ENCODE measurements around the gene TCEAL3.

Gene TCEAL3

DNA sequence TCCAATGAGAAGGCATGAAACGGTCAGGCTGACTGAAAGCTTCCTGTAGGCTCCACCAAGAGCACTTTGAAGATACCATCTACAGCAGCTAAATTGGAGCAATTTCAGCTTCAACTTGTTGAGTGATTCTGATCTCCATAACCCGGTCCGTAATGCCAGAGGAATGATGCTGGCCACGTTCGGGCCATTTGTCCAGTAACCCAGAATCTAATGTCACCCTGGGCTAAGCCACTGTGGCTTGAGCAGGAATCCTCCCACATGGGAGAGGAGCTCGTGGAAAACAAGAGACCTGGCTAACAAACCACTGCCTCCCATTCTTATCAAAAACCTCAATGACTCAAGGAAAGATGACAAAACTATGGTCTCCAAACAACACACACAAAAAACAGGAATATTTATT lies 36.6 kb upstream of the TCEAL3 start:
- H3K36me3 ChIP-seq (ENCODE audit: control insufficient read depth, insufficient read depth, low read length) = no peaks in the 10 kb centered on the region
- no peak for DNase-seq (ENCODE audit: extremely low read depth, insufficient read length)
- no peak for TF ChIP-seq CTCF (IDR thresholded peaks at IDR 0.05; ENCODE audit: insufficient read depth, low read length, poor library complexity, severe bottlenecking)
- no peaks in the 10 kb centered on the region for H3K27me3 ChIP-seq (replicated peaks; ENCODE audit: control insufficient read depth, insufficient read depth, low read length)
- H3K4me3 ChIP-seq (replicated peaks; ENCODE audit: low read depth, low read length) = no peak overlapping the region

GRCh38 chrX:103571726-103572125 lies 36.0 kb upstream of the TCEAL3 start:
- Histone ChIP-seq H3K36me3 (ENCODE audit: control insufficient read depth, insufficient read depth, low read length) (no peaks in the 10 kb centered on the region), H3K27me3 (replicated peaks; ENCODE audit: control insufficient read depth, insufficient read depth, low read length) (no peaks in the 10 kb centered on the region), H3K4me3 (replicated peaks; ENCODE audit: low read depth, low read length) (no peak overlapping the region)
- no peak for TF ChIP-seq CTCF (IDR thresholded peaks at IDR 0.05; ENCODE audit: insufficient read depth, low read length, poor library complexity, severe bottlenecking)
- no peak for DNase-seq (ENCODE audit: extremely low read depth, insufficient read length)

DNA sequence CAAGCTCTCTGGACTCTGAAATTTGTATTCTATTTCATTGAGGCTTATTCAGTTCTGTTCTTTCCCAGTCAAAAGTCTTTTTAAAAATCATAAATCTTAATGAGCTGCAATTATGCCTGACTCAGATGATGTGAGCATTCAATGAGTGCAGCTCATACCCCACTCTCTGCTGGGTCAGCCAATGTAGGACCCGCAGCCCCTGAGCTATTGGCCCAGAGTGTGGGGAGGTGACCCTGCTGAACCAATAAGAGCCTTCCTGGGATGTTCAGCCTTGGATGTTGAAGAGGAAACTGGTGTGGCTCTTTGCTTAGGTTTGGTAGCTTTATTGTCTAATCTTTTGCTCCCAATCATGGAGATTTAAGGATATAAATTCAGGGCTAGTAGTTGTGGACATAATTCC lies 34.6 kb upstream of the TCEAL3 start:
- no peaks in the 10 kb centered on the region for H3K27me3 ChIP-seq (replicated peaks; ENCODE audit: control insufficient read depth, insufficient read depth, low read length)
- no peak overlapping the region for H3K4me3 ChIP-seq (replicated peaks; ENCODE audit: low read depth, low read length)
- H3K36me3 ChIP-seq (ENCODE audit: control insufficient read depth, insufficient read depth, low read length) = no peaks in the 10 kb centered on the region
- TF ChIP-seq CTCF (IDR thresholded peaks at IDR 0.05; ENCODE audit: insufficient read depth, low read length, poor library complexity, severe bottlenecking) = no peak
- no peak for DNase-seq (ENCODE audit: extremely low read depth, insufficient read length)

- DNase-seq (ENCODE audit: extremely low read depth, insufficient read length) = no peak
- H3K36me3 ChIP-seq (ENCODE audit: control insufficient read depth, insufficient read depth, low read length) = no peaks in the 10 kb centered on the region
- no peak overlapping the region for H3K4me3 ChIP-seq (replicated peaks; ENCODE audit: low read depth, low read length)
- no peaks in the 10 kb centered on the region for H3K27me3 ChIP-seq (replicated peaks; ENCODE audit: control insufficient read depth, insufficient read depth, low read length)
- no peak for TF ChIP-seq CTCF (IDR thresholded peaks at IDR 0.05; ENCODE audit: insufficient read depth, low read length, poor library complexity, severe bottlenecking)
Measured at GRCh38 chrX:103584596-103584995, 23.2 kb upstream of the TCEAL3 start.

GRCh38 chrX:103585411-103586313 lies 22.1 kb upstream of the TCEAL3 start, which contains the start of gene TCEAL4:
TSS of gene TCEAL4 (plus strand) at chrX:103585515. CDS start at chrX:103586676, 1,161 bp downstream.
- Histone ChIP-seq H3K4me3 (replicated peaks; ENCODE audit: low read depth, low read length) (peak within 1 kb of the TSS; percentile 64), H3K27me3 (replicated peaks; ENCODE audit: control insufficient read depth, insufficient read depth, low read length) (no peaks in the 10 kb centered on the region), H3K36me3 (ENCODE audit: control insufficient read depth, insufficient read depth, low read length) (no peaks in the 10 kb centered on the region)
- DNase-seq (ENCODE audit: extremely low read depth, insufficient read length) = peak; percentile 51
- TF ChIP-seq CTCF (IDR thresholded peaks at IDR 0.05; ENCODE audit: insufficient read depth, low read length, poor library complexity, severe bottlenecking) = no peak
